ENCODE data around the gene NPAS3. TPM values are rescaled to one million over a fixed set of nuclear protein-coding genes. Genes with fewer than 3 reads are reported as not detected.

NPAS3 gene
- polyA plus RNA-seq, 4 donors, result 0.30 to 0.81 (median 0.62) TPM; not detected in 1

- Histone ChIP-seq H3K36me3 (ENCODE audit: control insufficient read depth in 3 of 3, insufficient read depth in 2 of 3, low read depth in 1 of 3, low read length in 3 of 3) (no peaks in the 10 kb centered on the region), H3K27ac (ENCODE audit: low read depth in 1 of 3, low read length in 2 of 3) (no peak overlapping the region), H3K27me3 (ENCODE audit: control insufficient read depth in 3 of 3, insufficient read depth in 3 of 3, low read length in 3 of 3) (no peaks in the 10 kb centered on the region), H3K4me1 (ENCODE audit: control insufficient read depth in 3 of 3, insufficient read depth in 2 of 3, low read depth in 1 of 3, low read length in 2 of 3) (no peaks in the 10 kb centered on the region), H3K9me3 (ENCODE audit: control insufficient read depth in 2 of 2, insufficient read depth in 1 of 2, low read depth in 1 of 2, low read length in 1 of 2) (no peaks in the 10 kb centered on the region), H3K4me3 (ENCODE audit: low read depth in 1 of 3, low read length in 3 of 3) (no peak overlapping the region)
- WGBS, 3 donors, result 71 to 92% (median 86%) methylated on average over 7 of the region's 7 CpGs
- FAIRE-seq (no peak), DNase-seq (no peak)
These were observed 623.0 kb downstream of the NPAS3 start for GRCh38 chr14:33561488-33562175.

GRCh38 chr14:33563191-33563900, 624.7 kb downstream of the NPAS3 start:
- H3K9me3 ChIP-seq (ENCODE audit: control insufficient read depth in 2 of 2, insufficient read depth in 1 of 2, low read depth in 1 of 2, low read length in 1 of 2), result no peaks in the 10 kb centered on the region
- no peak overlapping the region for H3K4me3 ChIP-seq (ENCODE audit: low read depth in 1 of 3, low read length in 3 of 3)
- H3K36me3 ChIP-seq (ENCODE audit: control insufficient read depth in 3 of 3, insufficient read depth in 2 of 3, low read depth in 1 of 3, low read length in 3 of 3), result no peaks in the 10 kb centered on the region
- no peak for DNase-seq
- no peaks in the 10 kb centered on the region for H3K27me3 ChIP-seq (ENCODE audit: control insufficient read depth in 3 of 3, insufficient read depth in 3 of 3, low read length in 3 of 3)
- WGBS, 3 donors, result 81 to 89% (median 87%) methylated on average over 2 of the region's 2 CpGs
- no peak for FAIRE-seq
- H3K4me1 ChIP-seq (ENCODE audit: control insufficient read depth in 3 of 3, insufficient read depth in 2 of 3, low read depth in 1 of 3, low read length in 2 of 3), result no peaks in the 10 kb centered on the region
- no peak overlapping the region for H3K27ac ChIP-seq (ENCODE audit: low read depth in 1 of 3, low read length in 2 of 3)

GRCh38 chr14:33563901-33564197, 625.2 kb downstream of the NPAS3 start:
- no peak for FAIRE-seq
- Histone ChIP-seq H3K9me3 (ENCODE audit: control insufficient read depth in 2 of 2, insufficient read depth in 1 of 2, low read depth in 1 of 2, low read length in 1 of 2) (no peaks in the 10 kb centered on the region), H3K4me1 (ENCODE audit: control insufficient read depth in 3 of 3, insufficient read depth in 2 of 3, low read depth in 1 of 3, low read length in 2 of 3) (no peaks in the 10 kb centered on the region), H3K27me3 (ENCODE audit: control insufficient read depth in 3 of 3, insufficient read depth in 3 of 3, low read length in 3 of 3) (no peaks in the 10 kb centered on the region), H3K27ac (ENCODE audit: low read depth in 1 of 3, low read length in 2 of 3) (no peak overlapping the region), H3K4me3 (ENCODE audit: low read depth in 1 of 3, low read length in 3 of 3) (no peak overlapping the region), H3K36me3 (ENCODE audit: control insufficient read depth in 3 of 3, insufficient read depth in 2 of 3, low read depth in 1 of 3, low read length in 3 of 3) (no peaks in the 10 kb centered on the region)
- no peak for DNase-seq
- 66 to 91% (median 86%) methylated on average over 1 of the region's 1 CpG for WGBS, 3 donors

GRCh38 chr14:33564774-33565630, 626.3 kb downstream of the NPAS3 start:
- FAIRE-seq (no peak), DNase-seq (no peak)
- H3K36me3 ChIP-seq (ENCODE audit: control insufficient read depth in 3 of 3, insufficient read depth in 2 of 3, low read depth in 1 of 3, low read length in 3 of 3), result no peaks in the 10 kb centered on the region
- peak overlapping the region in 1 of 3 donors; percentile 6 for H3K27ac ChIP-seq (ENCODE audit: low read depth in 1 of 3, low read length in 2 of 3)
- no peaks in the 10 kb centered on the region for H3K4me1 ChIP-seq (ENCODE audit: control insufficient read depth in 3 of 3, insufficient read depth in 2 of 3, low read depth in 1 of 3, low read length in 2 of 3)
- H3K9me3 ChIP-seq (ENCODE audit: control insufficient read depth in 2 of 2, insufficient read depth in 1 of 2, low read depth in 1 of 2, low read length in 1 of 2), result no peaks in the 10 kb centered on the region
- no peak overlapping the region for H3K4me3 ChIP-seq (ENCODE audit: low read depth in 1 of 3, low read length in 3 of 3)
- 68 to 79% (median 76%) methylated on average over 3 of the region's 3 CpGs for WGBS, 3 donors
- H3K27me3 ChIP-seq (ENCODE audit: control insufficient read depth in 3 of 3, insufficient read depth in 3 of 3, low read length in 3 of 3), result no peaks in the 10 kb centered on the region

GRCh38 chr14:33566082-33566481, 627.4 kb downstream of the NPAS3 start:
- WGBS, 3 donors, result 89 to 90% (median 90%) methylated on average over 9 of the region's 9 CpGs
- FAIRE-seq, result no peak
- Histone ChIP-seq H3K4me3 (ENCODE audit: low read depth in 1 of 3, low read length in 3 of 3) (no peak overlapping the region), H3K9me3 (ENCODE audit: control insufficient read depth in 2 of 2, insufficient read depth in 1 of 2, low read depth in 1 of 2, low read length in 1 of 2) (no peaks in the 10 kb centered on the region), H3K36me3 (ENCODE audit: control insufficient read depth in 3 of 3, insufficient read depth in 2 of 3, low read depth in 1 of 3, low read length in 3 of 3) (no peaks in the 10 kb centered on the region), H3K27ac (ENCODE audit: low read depth in 1 of 3, low read length in 2 of 3) (no peak overlapping the region), H3K4me1 (ENCODE audit: control insufficient read depth in 3 of 3, insufficient read depth in 2 of 3, low read depth in 1 of 3, low read length in 2 of 3) (no peaks in the 10 kb centered on the region), H3K27me3 (ENCODE audit: control insufficient read depth in 3 of 3, insufficient read depth in 3 of 3, low read length in 3 of 3) (no peaks in the 10 kb centered on the region)
- DNase-seq, result no peak

- 36 to 65% (median 54%) methylated on average over 10 of the region's 10 CpGs for WGBS, 3 donors
- H3K36me3 ChIP-seq (ENCODE audit: control insufficient read depth in 3 of 3, insufficient read depth in 2 of 3, low read depth in 1 of 3, low read length in 3 of 3), result no peaks in the 10 kb centered on the region
- H3K9me3 ChIP-seq (ENCODE audit: control insufficient read depth in 2 of 2, insufficient read depth in 1 of 2, low read depth in 1 of 2, low read length in 1 of 2), result no peaks in the 10 kb centered on the region
- H3K27me3 ChIP-seq (ENCODE audit: control insufficient read depth in 3 of 3, insufficient read depth in 3 of 3, low read length in 3 of 3), result no peaks in the 10 kb centered on the region
- no peak for FAIRE-seq
- no peak overlapping the region for H3K27ac ChIP-seq (ENCODE audit: low read depth in 1 of 3, low read length in 2 of 3)
- no peak for DNase-seq
- no peak overlapping the region for H3K4me3 ChIP-seq (ENCODE audit: low read depth in 1 of 3, low read length in 3 of 3)
- no peaks in the 10 kb centered on the region for H3K4me1 ChIP-seq (ENCODE audit: control insufficient read depth in 3 of 3, insufficient read depth in 2 of 3, low read depth in 1 of 3, low read length in 2 of 3)
These were observed 628.5 kb downstream of the NPAS3 start for GRCh38 chr14:33567023-33567728.

GRCh38 chr14:33567731-33568130, 629.1 kb downstream of the NPAS3 start:
- DNase-seq (no peak), FAIRE-seq (no peak)
- Histone ChIP-seq H3K9me3 (ENCODE audit: control insufficient read depth in 2 of 2, insufficient read depth in 1 of 2, low read depth in 1 of 2, low read length in 1 of 2) (no peaks in the 10 kb centered on the region), H3K27me3 (ENCODE audit: control insufficient read depth in 3 of 3, insufficient read depth in 3 of 3, low read length in 3 of 3) (no peaks in the 10 kb centered on the region), H3K4me3 (ENCODE audit: low read depth in 1 of 3, low read length in 3 of 3) (no peak overlapping the region), H3K4me1 (ENCODE audit: control insufficient read depth in 3 of 3, insufficient read depth in 2 of 3, low read depth in 1 of 3, low read length in 2 of 3) (no peaks in the 10 kb centered on the region), H3K27ac (ENCODE audit: low read depth in 1 of 3, low read length in 2 of 3) (no peak overlapping the region), H3K36me3 (ENCODE audit: control insufficient read depth in 3 of 3, insufficient read depth in 2 of 3, low read depth in 1 of 3, low read length in 3 of 3) (no peaks in the 10 kb centered on the region)
- 67 to 75% (median 72%) methylated on average over 4 of the region's 4 CpGs for WGBS, 3 donors

GRCh38 chr14:33568935-33569579, 630.4 kb downstream of the NPAS3 start:
- WGBS, 3 donors, result 55 to 73% (median 63%) methylated on average over 3 of the region's 3 CpGs
- H3K4me1 ChIP-seq (ENCODE audit: control insufficient read depth in 3 of 3, insufficient read depth in 2 of 3, low read depth in 1 of 3, low read length in 2 of 3), result no peaks in the 10 kb centered on the region
- H3K27me3 ChIP-seq (ENCODE audit: control insufficient read depth in 3 of 3, insufficient read depth in 3 of 3, low read length in 3 of 3), result no peaks in the 10 kb centered on the region
- no peak overlapping the region for H3K4me3 ChIP-seq (ENCODE audit: low read depth in 1 of 3, low read length in 3 of 3)
- H3K36me3 ChIP-seq (ENCODE audit: control insufficient read depth in 3 of 3, insufficient read depth in 2 of 3, low read depth in 1 of 3, low read length in 3 of 3), result no peaks in the 10 kb centered on the region
- H3K9me3 ChIP-seq (ENCODE audit: control insufficient read depth in 2 of 2, insufficient read depth in 1 of 2, low read depth in 1 of 2, low read length in 1 of 2), result no peaks in the 10 kb centered on the region
- DNase-seq (no peak), FAIRE-seq (no peak)
- no peak overlapping the region for H3K27ac ChIP-seq (ENCODE audit: low read depth in 1 of 3, low read length in 2 of 3)
